ENCODE data around the gene PJVK.

GRCh38 chr2:178484245-178485041 is 33.3 kb downstream of the PJVK start:
- TF ChIP-seq CTCF (IDR thresholded peaks at IDR 0.05; ENCODE audit: low read length) (no peak), EZH2 (optimal IDR thresholded peaks at IDR 0.05; ENCODE audit: low read depth, low read length) (no peak), EZH2phosphoT487 (IDR thresholded peaks at IDR 0.05; ENCODE audit: low read length) (no peak)
